ENCODE data around the gene RGS6.

RGS6 gene

DNA sequence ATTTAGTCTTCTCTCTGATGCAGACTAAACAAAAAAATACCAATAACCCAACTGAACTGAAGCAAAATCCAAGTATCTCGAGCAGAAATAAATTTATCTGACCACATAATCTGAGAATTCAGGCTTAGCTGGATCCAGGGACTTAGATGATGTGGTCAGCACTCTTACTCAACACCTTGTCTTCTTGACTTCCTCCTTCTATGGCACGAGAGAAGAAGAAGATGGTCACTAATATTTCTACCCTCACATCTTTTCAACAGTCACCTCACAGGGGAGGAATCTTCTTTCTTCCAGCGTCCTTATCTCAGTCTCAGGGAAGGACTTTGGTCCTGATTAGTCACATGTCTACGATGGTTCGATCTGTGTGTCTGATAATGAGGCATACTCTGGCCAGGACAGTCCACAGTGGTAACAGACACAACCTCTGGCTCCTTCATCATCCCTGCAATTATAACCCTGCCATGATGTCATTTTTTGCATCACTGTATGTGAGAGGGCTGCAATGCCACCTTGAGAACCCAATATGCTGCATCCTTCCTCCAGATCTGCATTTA lies 15.8 kb downstream of the RGS6 start:
- no peak for FAIRE-seq

DNA sequence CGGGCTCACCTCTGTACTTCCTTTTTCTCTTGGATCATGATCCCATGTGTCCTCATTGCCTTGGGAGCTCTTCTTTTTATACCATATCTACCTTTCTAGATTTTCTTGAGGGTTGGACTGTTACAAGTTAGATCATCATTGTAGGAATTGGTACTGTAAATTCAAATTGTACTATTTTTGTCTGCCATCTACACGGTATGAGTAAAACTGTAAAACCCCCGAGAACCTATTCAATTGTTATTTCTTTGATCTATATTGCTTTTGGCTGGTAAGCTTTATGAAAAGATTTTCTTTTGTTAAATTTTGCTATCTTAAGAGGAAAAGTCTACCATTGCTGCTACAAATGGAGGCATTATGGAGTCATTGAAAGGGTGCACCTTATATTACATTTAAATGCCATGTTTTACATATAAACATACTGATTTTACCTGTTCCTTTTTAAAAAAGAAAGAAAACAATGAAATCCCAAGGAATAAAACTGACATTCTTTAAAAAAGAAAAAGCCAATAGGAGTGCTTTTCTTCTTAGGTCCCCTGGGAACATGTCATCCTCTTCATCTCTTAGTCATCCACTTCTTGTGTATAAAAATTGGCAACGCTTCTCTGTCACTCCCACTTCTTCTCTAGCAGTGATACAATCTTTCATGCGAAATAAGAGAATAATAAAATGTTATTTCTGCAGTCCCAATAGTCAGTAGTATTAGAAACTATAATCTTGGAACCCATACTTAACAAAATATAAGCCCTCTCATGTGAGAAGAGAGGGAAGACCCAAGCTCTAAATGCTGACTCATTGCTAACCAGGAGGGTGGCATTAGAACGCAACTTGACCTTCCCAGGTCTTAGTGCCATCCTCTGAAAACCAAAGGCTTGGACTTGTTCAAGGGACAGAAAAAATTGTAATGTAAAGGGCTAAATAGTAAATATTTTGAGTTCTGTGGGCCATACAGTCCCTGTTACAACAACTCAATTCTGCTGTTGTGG lies 20.4 kb downstream of the RGS6 start:
- no peak for FAIRE-seq

DNA sequence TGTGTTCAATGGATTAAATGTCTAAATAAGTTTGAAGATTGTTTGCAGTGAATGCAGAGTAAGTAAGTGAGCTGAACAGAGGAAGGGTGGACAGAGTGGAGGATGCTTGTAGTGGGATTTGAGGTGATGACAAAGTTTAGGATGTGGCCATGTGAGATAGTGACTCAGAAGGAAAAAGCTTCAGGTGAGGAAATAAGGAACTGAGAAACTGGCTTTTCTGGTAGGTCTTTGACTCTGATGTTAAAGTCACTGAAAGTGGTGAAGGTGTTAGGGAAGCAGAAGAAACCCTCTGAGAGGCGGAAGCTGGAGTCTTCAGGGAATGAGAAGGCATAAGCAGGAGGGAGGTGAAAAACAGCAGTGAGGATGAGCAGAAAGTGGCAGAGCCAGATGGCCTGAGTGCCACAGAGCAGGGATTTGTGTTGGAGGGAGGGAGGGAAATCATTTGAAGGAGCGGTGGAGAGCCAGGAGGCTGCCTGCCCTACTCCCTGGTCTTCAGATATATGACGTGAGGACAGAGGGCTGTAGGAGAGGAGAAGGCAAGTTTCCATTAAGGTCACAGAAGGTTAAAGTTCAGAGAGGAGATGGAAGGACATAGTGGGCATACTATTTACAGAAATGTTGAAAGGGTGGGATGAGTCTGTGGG lies 24.8 kb downstream of the RGS6 start:
- FAIRE-seq = no peak

DNA sequence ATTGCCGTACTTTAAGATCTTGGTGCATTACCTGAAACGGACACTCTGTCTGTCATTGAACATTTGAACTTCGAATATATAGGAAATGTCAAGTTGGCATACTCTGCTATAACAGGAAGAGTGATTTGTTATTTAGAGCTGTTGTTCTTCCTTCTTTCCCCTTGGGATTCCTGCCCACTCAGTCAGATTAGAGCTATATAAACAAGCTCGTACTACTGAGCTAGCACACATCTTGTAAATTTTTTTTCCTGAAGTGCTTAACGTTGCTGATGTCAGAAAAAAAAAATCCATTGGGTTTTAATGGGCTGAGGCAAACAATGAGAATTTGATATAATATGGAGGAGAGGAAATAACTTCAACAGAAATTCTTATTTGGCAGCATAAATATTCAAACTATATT lies 26.8 kb downstream of the RGS6 start:
- no peak for FAIRE-seq

DNA sequence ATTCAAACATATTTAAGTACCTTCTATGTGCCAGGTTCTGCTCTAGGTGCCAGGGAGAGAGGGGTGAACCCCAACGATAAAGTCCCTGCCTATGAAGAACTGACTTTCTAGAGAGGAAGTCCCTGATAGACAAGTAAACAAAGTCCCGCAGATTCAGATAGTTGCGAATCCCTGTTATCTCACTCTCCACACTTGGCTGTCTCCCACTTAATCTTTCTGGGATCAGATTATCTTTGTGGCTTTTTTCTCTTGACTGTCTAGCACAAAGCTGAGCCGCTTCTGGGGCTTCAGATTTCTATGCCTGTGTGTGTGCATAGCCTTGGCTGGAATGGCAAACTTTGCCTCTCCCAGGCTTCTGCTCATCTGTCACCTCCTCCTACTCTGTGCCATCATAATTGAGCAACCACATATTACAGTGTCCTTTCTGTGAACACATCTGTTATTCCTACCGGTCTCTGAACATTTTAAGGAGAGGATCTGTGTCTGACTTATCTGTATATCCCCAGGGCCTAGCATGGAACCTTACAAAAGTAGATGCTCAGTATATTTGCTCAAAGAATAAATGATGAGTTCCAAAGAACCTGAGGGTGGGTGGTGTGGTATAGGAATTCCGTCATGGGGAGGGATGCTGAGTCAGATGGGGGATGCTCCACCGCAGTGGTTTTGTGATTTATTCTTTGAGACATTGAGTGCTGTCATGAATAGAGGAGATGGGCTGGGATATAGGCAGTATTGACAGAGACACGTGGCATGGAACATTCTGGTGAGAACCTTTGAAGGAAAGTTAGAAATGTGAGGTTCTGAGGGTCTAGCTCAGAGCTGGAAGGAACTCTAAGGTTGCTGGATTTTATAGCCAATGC lies 28.5 kb downstream of the RGS6 start:
- FAIRE-seq = no peak

DNA sequence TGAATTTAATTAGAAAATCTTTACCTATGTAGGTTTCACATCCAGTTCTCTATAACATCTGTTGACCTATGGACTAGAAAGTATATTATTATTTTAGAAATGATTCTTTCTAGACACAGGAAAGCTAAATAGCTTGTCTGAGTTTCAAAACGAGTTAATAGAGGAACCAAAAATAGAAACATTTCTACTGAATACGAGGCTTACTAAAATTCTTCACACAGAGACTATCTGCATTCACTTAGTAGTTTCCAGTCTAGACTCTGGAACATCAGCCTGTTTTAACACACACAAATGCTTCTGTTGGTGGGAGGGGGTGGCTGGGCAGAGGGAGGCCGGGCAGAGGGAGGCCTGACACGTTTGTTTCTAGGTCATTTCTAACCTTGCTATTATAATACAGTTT lies 29.7 kb downstream of the RGS6 start:
- FAIRE-seq = no peak

DNA sequence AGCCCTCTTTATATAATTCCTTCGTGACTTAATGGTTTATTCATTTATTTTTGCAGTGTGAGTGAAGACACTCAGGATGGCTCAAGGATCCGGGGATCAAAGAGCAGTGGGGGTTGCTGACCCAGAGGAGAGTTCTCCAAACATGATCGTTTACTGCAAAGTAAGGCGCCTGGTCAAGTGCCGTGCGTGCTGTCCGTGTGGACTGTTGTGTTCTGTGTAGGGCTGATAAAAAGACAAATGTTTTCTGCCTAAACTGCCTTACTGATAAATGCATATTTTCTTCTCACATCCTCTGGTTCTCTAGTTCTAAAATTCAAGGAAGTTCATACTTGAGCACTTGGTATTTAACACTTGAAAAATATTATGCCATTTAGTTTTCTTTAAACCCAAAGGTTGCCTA lies 32.5 kb downstream of the RGS6 start:
- no peak for FAIRE-seq

DNA sequence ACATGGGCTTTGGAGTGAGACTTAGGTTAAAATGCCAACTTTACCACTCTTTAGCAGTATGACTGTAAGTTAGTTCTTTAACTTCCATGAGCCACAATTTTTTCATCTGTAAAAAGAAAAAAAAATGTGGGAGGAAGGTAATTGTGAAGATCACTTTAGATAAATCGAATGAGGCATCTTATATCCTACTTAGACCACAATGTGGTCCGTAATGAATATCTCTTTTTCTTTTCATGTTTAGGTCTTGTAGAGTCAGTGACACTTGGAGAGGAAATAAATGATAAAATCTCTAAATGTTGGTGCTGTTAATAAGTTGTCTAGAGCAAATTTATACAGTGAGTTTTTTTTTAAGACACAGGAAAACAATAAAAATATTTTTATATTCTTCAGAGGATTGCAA lies 34.3 kb downstream of the RGS6 start:
- FAIRE-seq = no peak

DNA sequence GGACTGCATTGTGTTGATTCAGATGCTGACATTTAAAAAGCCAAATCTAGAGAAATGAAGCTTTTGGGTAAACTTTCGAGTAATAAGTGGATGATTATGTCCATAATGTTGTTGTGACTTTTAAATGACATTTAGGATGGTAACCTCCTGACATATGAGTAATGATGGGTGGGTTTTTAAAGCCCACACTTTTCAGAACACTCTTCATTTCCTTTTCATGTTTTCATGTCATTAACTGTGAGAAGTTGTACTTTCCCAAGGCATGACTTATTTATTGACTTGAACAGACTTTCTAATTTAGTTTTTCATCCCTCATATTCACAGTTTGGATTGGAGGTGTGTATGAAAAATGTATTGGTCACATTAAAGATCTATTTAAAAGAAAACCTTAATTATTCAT lies 35.5 kb downstream of the RGS6 start:
- no peak for FAIRE-seq

DNA sequence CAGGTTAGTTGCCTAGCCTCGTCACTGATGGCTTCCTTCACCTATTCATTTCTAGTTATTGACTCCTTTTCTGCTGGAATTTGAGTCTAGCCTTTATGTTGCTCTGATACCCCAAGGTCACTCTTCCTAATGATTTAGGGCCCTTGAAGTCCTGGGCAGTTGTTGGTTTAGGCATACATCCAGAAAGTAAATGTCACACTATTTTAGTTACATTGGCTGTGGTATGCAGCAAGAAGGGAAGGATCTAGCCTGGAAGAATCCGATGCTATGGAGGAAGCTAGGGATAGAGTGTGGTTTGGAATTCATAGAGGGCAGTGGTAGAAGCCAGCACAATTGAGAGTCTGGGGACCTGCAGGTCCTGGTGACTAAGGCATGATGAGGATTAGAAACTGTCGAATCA lies 38.0 kb downstream of the RGS6 start:
- FAIRE-seq = no peak

DNA sequence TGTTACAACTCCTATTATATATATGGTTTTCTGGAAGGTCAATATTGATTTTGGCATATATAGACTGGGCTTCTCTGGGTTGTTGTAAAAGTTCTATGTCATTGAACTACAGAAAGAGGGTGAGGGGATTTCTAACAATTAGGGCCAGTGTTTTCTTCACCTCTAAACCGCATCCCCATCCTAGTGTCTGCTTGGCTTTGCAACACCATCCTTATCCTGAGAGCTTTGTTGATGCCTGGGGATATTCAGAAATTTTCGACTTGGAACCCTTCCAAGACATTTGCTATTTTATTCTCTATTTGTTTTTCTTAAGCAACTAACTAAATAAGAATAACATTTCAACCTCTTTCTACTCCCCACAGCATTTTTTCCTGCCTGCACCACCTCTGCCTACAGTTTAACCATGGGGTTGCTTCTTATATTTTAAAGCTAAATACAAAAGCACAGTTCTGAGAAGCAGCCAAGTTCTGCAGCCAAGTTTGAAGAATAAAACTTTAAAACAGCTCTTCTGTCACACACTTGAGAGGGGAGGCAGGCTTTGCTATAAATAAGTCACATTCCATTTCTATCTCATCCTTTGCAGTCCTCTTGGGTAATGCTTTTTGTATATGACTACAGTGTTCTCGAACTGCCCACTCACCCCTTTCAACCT lies 53.4 kb downstream of the RGS6 start:
- FAIRE-seq = no peak

DNA sequence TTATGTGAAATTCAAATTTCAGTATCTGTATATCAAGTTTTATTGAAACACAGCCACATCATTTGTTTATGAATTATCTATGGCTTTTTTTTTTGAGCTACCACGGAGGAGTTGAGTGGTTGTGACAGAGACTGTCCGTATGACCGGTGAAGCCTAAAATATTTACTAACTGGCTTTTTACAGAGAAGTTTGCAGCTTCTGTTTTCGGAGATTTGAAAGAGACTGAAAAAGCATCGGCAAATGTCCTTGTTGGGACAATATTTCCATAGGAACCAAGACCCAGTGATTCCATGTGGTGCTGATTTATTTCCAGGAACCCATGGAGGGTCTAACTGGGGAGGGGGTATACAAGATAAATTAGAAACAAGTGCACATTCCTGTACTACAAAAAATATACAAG lies 56.2 kb downstream of the RGS6 start:
- FAIRE-seq = no peak

DNA sequence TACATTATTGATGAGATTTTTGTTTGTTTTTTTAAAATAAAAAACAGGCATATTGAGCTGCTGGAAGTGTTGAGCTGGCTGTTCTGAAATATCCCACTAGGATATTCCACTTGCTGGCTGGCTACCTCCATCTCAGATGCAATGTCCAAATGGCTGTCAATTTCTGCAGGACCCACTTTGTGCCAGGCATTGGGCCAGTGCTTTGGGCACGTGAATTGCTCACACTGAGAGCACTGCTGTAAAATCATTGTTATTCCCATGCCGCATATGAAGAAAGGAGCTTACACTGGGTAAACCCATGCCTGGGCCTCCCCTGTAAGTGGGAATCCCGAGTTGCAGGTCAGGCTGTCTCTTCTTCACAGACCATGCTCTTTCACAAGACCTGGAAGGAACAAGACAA lies 56.7 kb downstream of the RGS6 start:
- no peak for FAIRE-seq

DNA sequence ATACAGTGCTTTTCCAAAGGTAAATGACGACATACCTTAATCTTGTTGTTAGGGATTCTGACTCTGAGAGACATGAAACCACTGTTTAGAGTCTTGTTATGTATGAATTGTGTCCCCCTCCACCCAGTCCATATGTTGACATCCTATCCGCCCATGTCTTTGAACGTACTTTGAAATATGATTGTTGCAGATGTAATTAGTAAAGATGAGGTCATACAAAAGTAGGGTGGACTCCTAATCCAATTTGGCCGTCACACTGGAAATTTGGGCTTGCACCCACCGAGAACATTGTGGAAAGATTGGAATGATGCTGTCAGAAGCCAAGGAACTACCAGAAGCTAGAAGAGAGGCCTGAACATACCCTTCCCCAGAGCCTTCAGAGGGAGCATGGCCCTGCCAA lies 62.2 kb downstream of the RGS6 start:
- FAIRE-seq = no peak

DNA sequence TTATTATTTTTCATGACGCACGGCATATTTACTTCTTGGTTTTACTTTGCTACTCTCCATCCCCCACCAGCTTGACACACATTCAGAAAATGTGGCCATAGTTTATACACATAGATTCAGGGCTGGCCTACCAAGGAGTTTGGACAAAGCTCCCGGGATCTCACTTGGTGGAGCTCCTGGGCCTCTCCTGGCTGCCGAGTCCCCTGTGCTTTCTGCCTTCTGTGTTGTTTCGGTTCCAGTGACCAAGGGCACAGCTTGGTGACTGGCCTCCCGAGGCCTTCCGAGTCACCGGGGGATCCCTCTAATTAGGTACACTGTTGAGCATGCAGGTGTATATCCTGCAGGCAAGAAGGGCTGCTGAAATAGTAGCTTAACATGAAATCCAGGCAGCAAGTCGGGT lies 63.5 kb downstream of the RGS6 start:
- no peak for FAIRE-seq

DNA sequence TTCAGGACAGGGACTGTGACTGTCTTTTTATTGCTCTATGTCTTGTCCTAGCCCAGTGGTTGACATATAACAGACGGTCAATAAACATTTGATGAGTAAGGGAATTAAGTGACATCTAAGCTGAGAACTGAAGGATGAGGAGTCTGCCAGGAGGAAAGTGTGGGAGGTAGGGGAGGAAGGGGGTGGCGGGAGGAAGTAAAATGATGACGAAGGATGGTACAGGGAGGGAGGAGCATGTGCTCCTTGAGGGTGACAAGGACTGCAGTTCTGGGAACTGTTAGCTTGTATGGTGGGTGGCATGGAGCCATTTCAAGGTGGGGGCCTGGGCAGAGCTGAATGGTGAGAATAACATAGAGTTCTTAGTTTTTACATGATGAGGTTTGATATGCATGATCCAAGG lies 64.4 kb downstream of the RGS6 start:
- no peak for FAIRE-seq

DNA sequence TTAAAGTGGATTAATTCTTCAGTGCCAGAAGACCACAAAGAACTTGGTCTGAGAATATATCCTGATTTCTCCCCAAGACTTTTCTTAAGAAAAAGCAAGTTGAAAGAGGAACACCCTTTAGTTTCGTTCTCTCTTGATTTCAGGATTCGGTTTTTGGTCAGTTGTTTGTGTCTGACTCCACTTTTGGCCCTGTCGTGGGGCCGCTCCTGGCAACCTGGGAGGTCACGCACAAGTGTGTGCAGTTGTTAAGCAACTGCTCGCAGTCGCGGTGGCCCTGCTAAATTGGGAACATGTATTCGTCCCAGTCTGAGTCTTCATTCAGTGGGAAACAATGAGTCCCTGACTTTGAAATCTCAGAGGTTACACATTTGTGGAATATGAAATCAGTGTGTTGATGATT lies 68.7 kb downstream of the RGS6 start:
- FAIRE-seq = no peak

DNA sequence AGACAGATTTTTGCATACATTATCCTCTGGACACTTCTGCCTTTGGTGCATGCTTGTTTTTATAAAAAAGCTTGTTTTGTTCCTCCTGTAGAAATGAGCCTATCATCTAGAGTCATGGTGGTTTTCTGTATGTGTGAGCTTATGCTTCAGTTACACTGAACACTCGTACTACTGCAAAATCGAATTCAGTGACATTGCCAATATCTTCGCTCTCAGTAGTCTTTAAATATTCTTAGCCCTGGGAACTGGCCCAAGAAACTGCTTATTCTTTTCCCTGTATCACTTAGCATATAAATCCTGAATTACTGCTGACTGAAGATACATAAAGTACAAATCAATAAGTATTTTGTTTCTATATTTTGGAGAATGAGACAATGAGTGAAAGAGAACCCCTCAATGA lies 70.5 kb downstream of the RGS6 start:
- FAIRE-seq = no peak

DNA sequence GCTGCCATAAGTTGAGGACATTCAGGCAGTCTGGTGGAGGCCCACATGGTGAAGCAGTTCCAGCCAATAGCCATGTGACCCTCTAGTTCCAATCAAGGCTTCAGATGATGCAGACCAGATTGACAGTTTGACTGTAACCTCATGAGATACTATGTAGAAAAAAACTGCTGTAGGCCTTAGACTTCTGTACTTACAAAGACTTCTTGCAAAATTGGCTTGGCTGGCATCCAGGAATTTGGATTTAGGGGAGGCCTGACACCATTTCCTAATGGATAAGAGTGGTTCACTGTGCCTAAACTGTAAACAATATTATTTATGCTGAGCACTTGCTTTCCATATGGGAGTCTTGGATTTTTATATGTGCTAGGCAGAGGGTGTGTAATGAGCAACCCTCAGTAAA lies 76.4 kb downstream of the RGS6 start:
- no peak for FAIRE-seq

DNA sequence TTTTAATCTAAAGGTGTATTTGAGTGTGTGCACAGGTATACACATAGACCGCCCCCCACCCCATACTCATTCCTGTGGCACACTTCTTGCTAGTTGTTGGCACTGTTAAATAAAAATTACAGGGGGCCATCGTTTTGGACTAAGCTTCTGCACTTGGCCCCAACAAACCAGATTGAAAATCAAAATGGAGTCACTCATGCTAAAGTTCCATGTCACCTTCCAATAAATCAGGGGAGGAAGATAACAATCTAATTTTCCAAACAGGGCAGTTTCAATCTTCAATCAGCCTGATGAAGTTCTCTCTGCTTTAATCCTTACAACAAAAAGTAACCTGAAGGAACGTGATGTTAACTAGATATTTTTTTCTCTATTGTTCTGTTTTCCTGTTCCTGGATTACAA lies 78.2 kb downstream of the RGS6 start:
- no peak for FAIRE-seq

DNA sequence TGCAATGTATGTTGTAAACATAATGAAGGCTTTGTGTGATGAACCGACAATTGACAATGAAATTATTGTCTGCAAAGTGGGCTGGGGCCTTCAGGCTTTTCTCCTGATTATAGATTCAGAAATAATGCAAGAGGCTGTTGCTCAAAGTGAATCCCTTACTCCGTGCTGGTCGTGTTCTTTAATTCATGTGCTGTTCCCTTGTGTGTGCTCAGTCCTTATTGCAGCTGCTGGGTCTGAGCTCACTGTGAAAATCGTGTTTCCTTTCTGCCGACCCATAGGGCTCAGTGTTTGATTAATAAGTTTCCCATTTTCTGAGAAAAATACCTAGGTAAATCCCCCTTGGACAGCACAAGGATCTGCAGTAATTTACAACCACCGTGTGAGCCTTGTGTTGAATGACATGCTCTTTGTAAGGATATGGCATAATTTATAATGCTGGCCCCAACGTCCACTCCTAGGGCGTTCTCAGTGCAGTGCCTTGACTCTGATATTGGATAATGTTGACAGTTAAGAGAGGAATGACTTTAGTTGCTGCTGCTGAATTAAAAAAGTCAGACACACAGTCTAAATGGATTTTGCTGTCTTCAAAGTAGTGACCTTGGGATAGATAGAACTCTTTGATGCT lies 81.6 kb downstream of the RGS6 start:
- no peak for FAIRE-seq

DNA sequence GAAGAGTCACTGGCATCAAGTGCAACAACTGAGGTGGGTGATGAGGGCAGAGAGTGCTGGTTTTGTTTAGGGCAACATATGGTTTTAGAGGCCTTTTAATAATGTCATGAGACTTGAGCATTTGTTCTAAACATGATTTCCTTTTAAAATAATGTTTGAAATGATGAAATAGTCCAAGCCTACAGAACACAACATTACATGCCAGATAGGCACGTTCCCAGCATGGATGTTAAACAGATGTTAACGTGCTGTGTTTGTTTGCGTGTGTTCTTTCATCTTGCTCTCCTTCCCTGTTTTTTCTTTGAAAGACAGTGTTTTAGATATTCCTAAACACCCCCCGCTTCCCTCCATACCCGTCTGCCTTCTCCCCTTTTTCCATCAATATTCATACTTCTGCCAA lies 82.3 kb downstream of the RGS6 start:
- FAIRE-seq = no peak
